T47D (cell line): Measurements from ENCODE around the gene TAAR1.
"Not testable (repeated sequence)": the region's sequence is repeated elsewhere in the genome, so short reads cannot be mapped to it uniquely, and the experiment has no call there.

Experiments
- DNase-seq, 2 experiments: peaks; one replicate each; pipeline versions ENCODE4 v3.0.0 to v3.0.0-alpha.2; 2011 to 2012; ENCODE audit warnings: low read depth in 1 of 2, low spot score in 1 of 2
- JUND ChIP-seq: IDR thresholded peaks from 2 replicates; pipeline ENCODE4 v1.6.1; 2012; ENCODE audit warnings: low read depth
- in situ Hi-C: cut with HindIII; loops from 2 replicates; pipeline ENCODE4 v1.10.0; 2016; ENCODE audit warnings: low sequenced_read_pairs, low pct_unique_long_range_greater_than_20kb

TAAR1 gene

DNA sequence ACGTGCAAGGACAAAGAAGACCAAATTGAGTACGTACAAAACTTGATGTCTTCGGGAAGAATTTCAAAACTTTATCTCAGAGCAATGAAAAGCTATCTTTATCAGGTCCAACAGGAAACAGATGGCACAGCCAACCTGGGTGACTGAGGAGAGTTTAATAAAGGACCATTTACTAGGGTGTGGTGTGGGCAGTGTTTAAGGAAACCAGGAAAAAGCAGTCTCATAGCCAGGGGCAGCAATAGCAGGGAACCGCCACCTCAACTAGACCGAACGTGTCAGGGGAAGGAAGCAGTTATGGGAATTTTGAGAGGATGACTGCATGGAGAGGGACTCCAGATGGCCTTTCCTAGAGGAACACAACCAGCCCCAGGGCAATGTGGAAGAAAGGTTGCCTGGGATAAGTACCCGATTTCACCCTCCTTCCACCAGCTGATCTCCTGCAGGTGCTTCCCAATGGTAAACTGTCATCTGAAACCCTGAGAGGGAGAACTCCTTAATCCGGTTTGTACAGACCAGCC, 54.3 kb downstream of the TAAR1 start:
- in situ Hi-C loops, result no loop called here
- DNase-seq, result no peak
- TF ChIP-seq JUND, result no peak

DNA sequence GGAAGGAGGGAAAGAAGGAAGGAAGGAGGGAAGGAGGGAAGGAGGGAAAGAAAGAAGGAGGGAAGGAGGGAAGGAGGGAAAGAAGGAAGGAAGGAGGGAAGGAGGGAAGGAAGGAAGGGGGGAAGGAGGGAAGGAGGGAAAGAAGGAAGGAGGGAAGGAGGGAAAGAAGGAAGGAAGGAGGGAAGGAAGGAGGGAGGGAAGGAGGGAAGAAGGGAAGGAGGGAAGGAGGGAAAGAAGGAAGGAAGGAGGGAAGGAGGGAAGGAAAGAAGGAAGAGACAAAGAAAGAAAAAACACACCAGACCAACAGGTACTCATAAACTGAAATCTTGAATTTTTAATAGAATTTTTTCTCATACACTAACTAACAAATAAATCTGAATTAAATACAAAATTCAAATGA, 58.1 kb downstream of the TAAR1 start:
- DNase-seq, in situ Hi-C loops: not testable (repeated sequence)

DNA sequence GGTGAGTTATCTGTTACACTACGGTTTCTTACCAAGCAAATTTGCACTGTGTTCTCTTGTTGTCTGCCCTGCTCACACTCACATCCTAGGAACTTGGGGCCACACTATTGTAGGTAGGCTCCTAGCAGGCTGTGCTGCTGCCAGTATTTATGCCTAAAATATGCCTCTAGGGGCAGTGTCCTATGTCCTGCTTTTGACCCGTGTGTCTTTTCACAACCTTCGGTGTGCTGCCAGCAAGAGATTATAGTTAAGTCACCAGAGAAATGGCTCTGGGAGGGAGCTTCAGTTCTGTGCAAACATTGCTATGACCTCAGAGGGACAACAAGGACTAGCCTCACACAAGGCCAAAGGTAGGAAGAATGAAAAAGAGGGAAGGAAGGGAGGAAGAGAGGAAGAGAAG, 60.5 kb downstream of the TAAR1 start:
- DNase-seq, result peak in 1 of 2 experiments; percentile 46
- in situ Hi-C loops, result no loop called here
- no peak for TF ChIP-seq JUND

DNA sequence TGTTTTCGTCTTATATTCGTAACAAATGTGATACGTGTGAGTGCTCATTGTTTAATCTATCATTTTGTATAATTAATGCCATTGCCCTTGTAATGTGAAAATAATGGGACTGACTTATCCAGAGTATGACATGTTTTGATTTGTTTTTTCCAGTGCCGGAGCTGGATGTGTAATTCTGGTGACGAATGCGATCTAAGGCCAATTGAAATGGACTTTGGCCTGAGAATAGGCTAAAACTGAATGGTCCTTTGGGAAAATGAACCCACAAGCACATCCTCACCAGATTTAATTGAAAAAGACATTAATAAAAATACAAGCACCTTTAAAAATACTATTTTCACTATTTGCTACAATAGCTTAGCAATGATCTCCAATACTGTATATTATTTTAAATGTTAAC, 62.8 kb downstream of the TAAR1 start:
- no peak for DNase-seq
- in situ Hi-C loops, result no loop called here
- no peak for TF ChIP-seq JUND
